Testis (tissue), 3 donors: ENCODE measurements around the gene FRYL. TPM values are rescaled to one million over a fixed set of nuclear protein-coding genes. Genes with fewer than 3 reads are reported as not detected.

Experiments
- DNase-seq: peaks from one replicate; pipeline ENCODE4 v3.0.0-alpha.2; 2019
- H3K27ac ChIP-seq, 2 donors: fragments of 200-600 bp; sonication (generic); one replicate each; pipeline ENCODE4 v1.5.1; 2019
- H3K27me3 ChIP-seq: fragments of 200-600 bp; sonication (generic); one replicate; pipeline ENCODE4 v1.5.1; 2019
- H3K36me3 ChIP-seq: fragments of 200-600 bp; sonication (generic); one replicate; pipeline ENCODE4 v1.5.1; 2017; ENCODE audit warnings: low read depth; ENCODE audit errors: missing control alignments
- H3K4me1 ChIP-seq: fragments of 200-600 bp; sonication (generic); one replicate; pipeline ENCODE4 v1.5.1; 2019
- H3K4me3 ChIP-seq, 2 donors: fragments of 200-600 bp; sonication (generic); one replicate each; pipeline ENCODE4 v1.5.1; 2017 to 2019
- H3K9me3 ChIP-seq: fragments of 200-600 bp; sonication (generic); one replicate; pipeline ENCODE4 v1.5.1; 2017
- CTCF ChIP-seq, 3 experiments: fragments of 450-650 bp in 2 of 3; fragments of 200-600 bp in 1 of 3; sonication (generic) in 1 of 3; IDR thresholded peaks; one replicate each; pipeline ENCODE4 v1.5.1; 2016 to 2019; ENCODE audit warnings: antibody characterized with exemption in 3 of 3, mild to moderate bottlenecking in 2 of 3, moderate library complexity in 1 of 3
- POLR2A ChIP-seq: fragments of 450-650 bp; IDR thresholded peaks from one replicate; pipeline ENCODE4 v1.6.1; 2017; ENCODE audit warnings: antibody characterized with exemption, mild to moderate bottlenecking, moderate library complexity
- WGBS, 2 donors: methylation state at CpG; one replicate each; pipeline ENCODE4 v1.1.5; 2018; 5-methylcytosine and 5-hydroxymethylcytosine counted together
- intact Hi-C: fragments of 100-400 bp; cut with DNase I; formaldehyde crosslinking; loops from one replicate; pipeline ENCODE4 v1.15.1; 2023; ENCODE audit warnings: low total_unique reads
- polyA plus RNA-seq: library from polyadenylated mRNA; stranded (reverse); fragments of 350-450 nt; fragmentation: Illumina TruSeq; extraction: RNeasy Lipid Tissue Mini Kit (QIAGEN cat#74804); gene quantifications from one replicate; pipeline ENCODE4 v1.2.3, GENCODE V29; 2014; ENCODE audit warnings: low read depth, low replicate concordance; ENCODE audit not compliant: insufficient read depth
- total RNA-seq, 2 donors: library from RNA; depleted of rRNA; stranded (reverse); fragments of >200 nt; gene quantifications; one replicate each; pipeline ENCODE4 v1.2.3, GENCODE V29; 2016

Gene FRYL
- total and polyA plus RNA-seq, 3 donors from 2014 or later = 22.5 to 70.6 (median 55.0) TPM

DNA sequence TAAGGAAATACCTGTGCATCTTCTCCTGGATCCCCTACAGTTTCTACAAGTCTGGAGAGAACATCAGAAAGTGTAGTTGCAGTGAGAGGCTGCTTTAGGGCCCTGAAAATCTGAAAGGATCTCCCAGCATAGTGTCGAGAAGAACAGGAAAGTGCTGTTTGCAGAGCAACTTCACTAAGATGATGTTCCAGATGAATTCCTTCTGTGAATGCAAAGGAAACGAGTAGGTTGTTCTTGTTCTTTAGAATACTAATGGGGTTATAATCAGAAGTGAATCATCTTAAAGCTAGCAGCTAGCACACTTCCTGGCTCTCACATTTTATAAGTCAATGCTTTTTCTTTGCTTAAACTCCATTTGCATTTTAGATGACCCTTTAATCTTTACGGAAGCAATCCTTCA is 236.3 kb downstream of the FRYL start:
- 86% methylated on average over 3 of the region's 3 CpGs for WGBS, 2 donors
- DNase-seq = no peak
- H3K4me3 ChIP-seq = no peak overlapping the region
- TF ChIP-seq CTCF (IDR thresholded peaks at IDR 0.05) (no peak), POLR2A (no peak)
- H3K27me3 ChIP-seq = no peaks in the 10 kb centered on the region
- intact Hi-C loops = no loop called here
- H3K9me3 ChIP-seq = no peaks in the 10 kb centered on the region
- H3K27ac ChIP-seq = no peak overlapping the region
- H3K4me1 ChIP-seq = no peaks in the 10 kb centered on the region
- H3K36me3 ChIP-seq = no peaks in the 10 kb centered on the region

DNA sequence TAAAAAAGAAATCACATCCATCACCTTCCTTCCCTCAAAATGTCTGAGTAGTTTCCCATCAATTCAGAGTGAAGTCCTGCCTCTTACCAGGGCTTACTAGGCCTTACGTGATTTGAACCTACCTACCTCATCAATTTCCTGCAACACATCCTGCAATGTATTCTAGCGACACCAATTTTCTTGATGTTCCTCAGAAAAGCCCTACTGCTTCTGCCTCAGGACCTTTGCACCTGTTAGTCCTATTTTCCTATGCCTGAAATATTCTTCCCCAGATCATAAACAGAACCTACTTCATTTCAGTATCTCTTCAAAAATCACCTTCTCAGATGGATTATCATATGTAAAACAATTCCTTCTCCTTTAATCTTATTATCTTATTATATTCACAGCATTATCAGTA is 237.2 kb downstream of the FRYL start:
- DNase-seq = no peak
- Histone ChIP-seq H3K4me3 (no peak overlapping the region), H3K9me3 (no peaks in the 10 kb centered on the region), H3K27me3 (no peaks in the 10 kb centered on the region), H3K27ac (no peak overlapping the region), H3K36me3 (no peaks in the 10 kb centered on the region), H3K4me1 (no peaks in the 10 kb centered on the region)
- intact Hi-C loops = no loop called here
- WGBS, 2 donors = 96 to 98% methylated on average over 2 of the region's 2 CpGs
- no peak for TF ChIP-seq CTCF (IDR thresholded peaks at IDR 0.05)
- no peak for TF ChIP-seq POLR2A

GRCh38 chr4:48539597-48539996 is 240.5 kb downstream of the FRYL start:
- no peak for TF ChIP-seq CTCF (IDR thresholded peaks at IDR 0.05)
- TF ChIP-seq POLR2A = no peak
- no peak for DNase-seq
- no peak overlapping the region for H3K4me3 ChIP-seq
- H3K27ac ChIP-seq = no peak overlapping the region
- no peaks in the 10 kb centered on the region for H3K9me3 ChIP-seq
- H3K27me3 ChIP-seq = no peaks in the 10 kb centered on the region
- no peaks in the 10 kb centered on the region for H3K4me1 ChIP-seq
- no peaks in the 10 kb centered on the region for H3K36me3 ChIP-seq
- WGBS, 2 donors = 87 to 88% methylated on average over 3 of the region's 3 CpGs
- intact Hi-C loops = no loop called here

DNA sequence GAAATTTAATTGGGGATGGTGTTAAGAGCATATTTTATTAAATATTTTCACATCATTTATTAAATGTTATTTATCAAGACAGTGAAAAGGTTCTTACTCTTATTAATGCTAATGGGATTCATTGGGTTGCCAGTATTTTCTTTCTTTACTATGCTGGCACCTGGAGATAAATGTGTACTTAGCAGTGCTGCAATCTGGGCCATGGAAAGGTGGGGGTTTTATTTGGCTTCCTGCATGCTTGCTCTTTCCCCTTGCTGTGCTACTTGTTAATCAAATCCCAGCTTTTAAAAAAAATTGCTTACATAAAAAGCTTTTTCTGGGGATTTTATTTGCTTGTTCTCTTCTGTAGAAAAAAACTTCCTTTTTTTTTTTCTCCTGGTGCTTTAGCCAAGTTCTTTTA is 241.7 kb downstream of the FRYL start:
- no peak for DNase-seq

More for the DNA sequence above, 241.7 kb downstream of the FRYL start:
- H3K27ac ChIP-seq = no peak overlapping the region
- no peak for TF ChIP-seq POLR2A
- no peak for TF ChIP-seq CTCF (IDR thresholded peaks at IDR 0.05)
- H3K36me3 ChIP-seq = no peaks in the 10 kb centered on the region
- H3K27me3 ChIP-seq = no peaks in the 10 kb centered on the region
- H3K9me3 ChIP-seq = no peaks in the 10 kb centered on the region
- H3K4me1 ChIP-seq = no peaks in the 10 kb centered on the region
- no peak overlapping the region for H3K4me3 ChIP-seq
- intact Hi-C loops = no loop called here
